HG03060 (cell line): ENCODE data around the gene ELP6.
"Not testable (repeated sequence)": the region's sequence is repeated elsewhere in the genome, so short reads cannot be mapped to it uniquely, and the experiment has no call there.

Experiments
- ATAC-seq: cut with Tn5 transposase; IDR thresholded peaks from one replicate; pipeline ENCODE4 v1.9.1; 2021; ENCODE audit warnings: low read depth, moderate number of reproducible peaks; ENCODE audit not compliant: unreplicated experiment

The ELP6 gene

DNA sequence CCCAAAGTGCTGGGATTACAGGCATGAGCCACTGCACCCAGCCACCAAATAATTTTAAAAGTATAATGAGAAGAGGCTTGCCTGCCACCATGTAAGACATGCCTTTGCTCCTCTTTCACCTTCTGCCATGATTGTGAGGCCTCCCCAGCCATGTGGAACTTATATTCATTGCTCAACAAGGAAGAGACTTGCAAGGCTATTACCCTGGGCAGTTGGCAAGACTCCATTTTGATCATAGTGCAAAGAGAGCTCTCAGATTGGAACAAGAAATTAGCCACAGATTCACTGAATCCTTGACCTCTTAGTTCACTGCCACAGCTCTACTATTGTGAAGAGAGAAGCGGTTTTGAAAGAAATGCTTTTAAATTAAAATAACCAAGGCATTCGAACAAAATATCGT lies 43.9 kb downstream of the ELP6 start:
- no peak for ATAC-seq

DNA sequence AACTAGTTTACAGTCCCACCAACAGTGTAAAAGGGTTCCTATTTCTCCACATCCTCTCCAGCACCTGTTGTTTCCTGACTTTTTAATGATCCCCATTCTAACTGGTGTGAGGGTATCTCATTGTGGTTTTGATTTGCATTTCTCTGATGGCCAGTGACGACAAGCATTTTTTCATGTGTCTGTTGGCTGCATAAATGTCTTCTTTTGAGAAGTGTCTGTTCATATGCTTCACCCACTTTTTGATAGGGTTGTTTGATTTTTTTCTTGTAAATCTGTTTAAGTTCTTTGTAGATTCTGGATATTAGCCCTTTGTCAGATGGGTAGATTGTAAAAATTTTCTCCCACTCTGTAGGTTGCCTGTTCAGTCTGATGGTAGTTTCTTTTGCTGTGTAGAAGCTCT lies 45.2 kb downstream of the ELP6 start:
- ATAC-seq = not testable (repeated sequence)

DNA sequence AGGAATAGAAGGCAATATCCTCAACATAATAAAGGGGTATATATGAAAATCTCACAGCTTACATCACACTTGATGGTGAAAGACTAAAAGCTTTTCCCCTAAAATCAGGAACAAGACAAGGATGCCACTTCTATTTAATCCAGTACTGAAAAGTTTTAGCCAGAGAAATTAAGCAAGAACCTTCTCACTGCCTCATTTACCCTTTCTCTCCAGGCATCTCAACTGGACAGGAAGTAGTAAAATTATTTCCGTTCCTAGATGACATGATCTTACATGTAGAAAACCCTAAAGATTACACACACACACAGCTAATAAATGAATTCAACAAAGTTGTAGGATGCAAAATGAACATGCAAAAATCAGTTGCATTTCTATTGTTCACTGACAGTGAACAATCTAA lies 48.9 kb downstream of the ELP6 start:
- no peak for ATAC-seq

DNA sequence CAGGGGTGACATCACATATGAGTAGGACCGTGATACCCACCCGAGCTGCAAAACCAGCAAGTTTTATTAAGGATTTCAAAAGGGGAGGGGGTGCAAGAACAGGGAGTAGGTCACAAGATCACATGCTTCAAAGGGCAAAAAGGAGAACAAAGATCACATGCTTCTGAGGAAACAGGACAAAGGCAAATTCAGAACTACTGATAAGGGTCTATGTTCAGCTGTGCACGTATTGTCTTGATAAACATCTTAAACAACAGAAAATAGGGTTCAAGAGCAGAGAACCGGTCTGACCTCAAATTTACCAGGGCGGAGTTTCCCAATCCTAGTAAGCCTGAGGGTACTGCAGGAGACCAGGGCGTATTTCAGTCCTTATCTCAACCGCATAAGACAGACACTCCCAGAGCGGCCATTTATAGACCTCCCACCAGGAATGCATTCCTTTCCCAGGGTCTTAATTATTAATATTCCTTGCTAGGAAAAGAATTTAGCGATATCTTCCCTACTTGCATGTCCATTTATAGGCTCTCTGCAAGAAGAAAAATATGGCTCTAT lies 53.9 kb downstream of the ELP6 start:
- ATAC-seq = not testable (repeated sequence)

DNA sequence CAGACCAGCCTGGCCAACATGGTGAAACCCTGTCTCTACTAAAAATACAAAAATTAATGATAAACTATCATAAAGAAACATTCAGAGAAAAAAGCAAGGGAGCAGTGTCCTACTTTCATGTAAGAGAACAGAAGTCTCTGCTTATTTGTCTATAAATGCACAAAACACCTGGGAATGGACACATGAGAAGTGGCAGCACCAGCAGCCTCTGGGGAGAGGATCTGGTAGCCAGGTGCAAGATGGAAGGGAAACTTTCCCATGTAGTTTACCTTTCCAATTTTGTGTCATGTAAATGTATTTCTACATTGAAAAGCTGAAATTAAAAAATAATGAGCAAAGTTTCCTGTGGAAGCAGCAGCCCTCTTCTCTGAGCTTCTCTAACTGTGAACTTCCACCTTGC lies 56.5 kb downstream of the ELP6 start:
- no peak for ATAC-seq

DNA sequence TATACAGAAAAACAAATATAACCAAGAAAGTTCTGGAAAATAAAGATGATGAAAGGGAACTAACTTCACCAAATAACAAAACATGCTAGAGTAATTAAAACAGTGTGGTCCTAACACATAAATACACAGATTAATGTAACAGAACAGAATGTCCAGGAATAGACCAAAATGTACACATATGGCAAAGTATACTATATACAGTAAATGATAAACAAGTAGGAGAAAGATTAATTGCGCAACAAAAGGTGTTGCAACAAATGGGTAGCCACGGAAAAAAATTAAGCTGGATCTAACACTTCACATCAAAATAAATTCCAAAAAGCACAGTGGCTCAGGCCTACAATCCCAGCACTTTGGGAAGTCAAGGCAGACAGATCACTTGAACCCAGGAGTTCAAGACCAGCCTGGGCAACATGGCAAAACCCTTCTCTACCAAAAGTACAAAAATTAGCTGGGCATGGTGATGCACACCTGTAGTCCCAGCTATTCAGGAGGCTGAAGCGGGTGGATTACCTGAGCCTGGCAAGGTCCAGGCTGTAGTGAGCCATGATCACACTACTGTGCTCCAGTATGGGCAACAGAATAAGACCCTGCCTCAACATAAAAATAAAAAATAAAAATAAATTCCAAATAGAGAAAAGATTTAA lies 57.6 kb downstream of the ELP6 start:
- no peak for ATAC-seq

DNA sequence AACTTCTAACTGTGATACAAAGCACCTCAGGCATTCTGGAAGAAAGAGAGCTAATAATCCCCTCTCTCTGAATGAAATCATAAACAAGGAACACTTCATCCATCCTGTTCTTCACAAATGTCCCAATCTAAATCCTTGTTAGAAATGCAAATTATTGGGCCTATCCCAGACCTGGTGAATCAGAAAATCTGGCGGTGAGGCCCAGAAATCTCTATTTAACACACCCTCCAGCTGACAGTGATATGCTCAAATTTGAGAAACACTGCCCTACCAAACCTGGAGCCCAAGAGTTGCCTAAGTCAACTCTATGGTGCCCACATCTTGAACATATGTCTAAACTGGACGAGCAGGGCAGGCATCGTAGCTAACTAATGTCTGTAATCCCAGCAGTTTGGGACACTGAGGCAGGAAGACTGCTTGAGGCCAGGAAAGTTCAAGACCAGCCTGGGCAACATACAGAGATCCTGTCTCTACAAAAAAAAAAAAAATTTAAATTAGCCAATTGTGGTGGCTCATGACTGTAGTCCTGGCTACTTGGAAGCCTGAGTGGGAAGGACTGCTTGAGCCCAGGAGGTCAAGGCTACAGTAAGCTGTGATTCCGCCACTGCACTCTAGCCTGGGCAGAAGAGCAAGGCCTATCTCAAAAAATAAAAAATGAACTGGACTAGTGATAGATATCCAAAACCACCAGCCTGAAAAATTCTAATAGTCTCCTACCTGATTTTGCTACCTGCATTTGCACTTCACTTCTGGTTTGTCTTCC lies 60.9 kb downstream of the ELP6 start:
- no peak for ATAC-seq
